SK-N-MC (cell line): ENCODE results near the gene SLC2A10.

Experiments
- EZH2 ChIP-seq: fragments of 200-600 bp; sonication (generic); IDR thresholded peaks from one replicate; pipeline ENCODE4 v1.6.1; 2017; ENCODE audit warnings: antibody characterized with exemption
- FOXP2 ChIP-seq: optimal IDR thresholded peaks from 2 replicates; pipeline ENCODE3; 2011; ENCODE audit warnings: mild to moderate bottlenecking, moderate library complexity; ENCODE audit not compliant: insufficient read depth; ENCODE audit errors: extremely low read length, control extremely low read depth
- POLR2AphosphoS5 ChIP-seq: IDR thresholded peaks from 2 replicates; pipeline ENCODE4 v1.6.1; 2012; ENCODE audit warnings: mild to moderate bottlenecking, low read depth, low read length, borderline replicate concordance

GRCh38 chr20:46696791-46697279 is 12.6 kb upstream of the SLC2A10 start:
- TF ChIP-seq EZH2 (no peak), POLR2AphosphoS5 (no peak), FOXP2 (no peak)
